ENCODE measurements around the gene TRPM1.
A peak's percentile ranks its signal among the peaks of the same experiment; 100 is the strongest.

TRPM1 gene

DNA sequence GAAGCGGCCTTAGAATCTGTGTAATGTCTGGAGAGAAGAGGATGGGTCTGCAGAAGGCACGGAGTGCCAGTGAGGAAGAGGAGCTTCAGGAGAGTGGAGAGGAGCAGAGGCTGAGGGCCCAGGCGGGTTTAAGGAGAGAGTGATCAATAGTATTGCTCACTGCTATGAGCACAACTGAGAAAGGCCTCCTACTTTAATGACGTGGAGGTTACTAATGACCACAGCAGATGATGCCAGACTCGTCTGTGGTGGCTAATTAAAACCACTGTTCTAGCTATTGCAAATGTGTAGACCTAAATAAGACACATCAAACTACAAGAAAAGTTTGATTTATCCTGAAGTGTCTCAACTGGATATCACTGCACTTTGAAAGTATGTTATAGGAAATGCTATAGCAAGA is 143.3 kb downstream of the TRPM1 start:
- peaks cover 18% of the 10 kb centered on the region for H3K4me1 Mint-ChIP-seq
- H3K36me3 Mint-ChIP-seq: peaks cover 58% of the 10 kb centered on the region
- DNase-seq: no peak
- H3K4me3 Mint-ChIP-seq: no peak overlapping the region
- CTCF ChIA-PET: no interaction called here
- no peak overlapping the region for H3K27ac Mint-ChIP-seq
- no peaks in the 10 kb centered on the region for H3K9me3 Mint-ChIP-seq
- no peaks in the 10 kb centered on the region for H3K27me3 Mint-ChIP-seq

DNA sequence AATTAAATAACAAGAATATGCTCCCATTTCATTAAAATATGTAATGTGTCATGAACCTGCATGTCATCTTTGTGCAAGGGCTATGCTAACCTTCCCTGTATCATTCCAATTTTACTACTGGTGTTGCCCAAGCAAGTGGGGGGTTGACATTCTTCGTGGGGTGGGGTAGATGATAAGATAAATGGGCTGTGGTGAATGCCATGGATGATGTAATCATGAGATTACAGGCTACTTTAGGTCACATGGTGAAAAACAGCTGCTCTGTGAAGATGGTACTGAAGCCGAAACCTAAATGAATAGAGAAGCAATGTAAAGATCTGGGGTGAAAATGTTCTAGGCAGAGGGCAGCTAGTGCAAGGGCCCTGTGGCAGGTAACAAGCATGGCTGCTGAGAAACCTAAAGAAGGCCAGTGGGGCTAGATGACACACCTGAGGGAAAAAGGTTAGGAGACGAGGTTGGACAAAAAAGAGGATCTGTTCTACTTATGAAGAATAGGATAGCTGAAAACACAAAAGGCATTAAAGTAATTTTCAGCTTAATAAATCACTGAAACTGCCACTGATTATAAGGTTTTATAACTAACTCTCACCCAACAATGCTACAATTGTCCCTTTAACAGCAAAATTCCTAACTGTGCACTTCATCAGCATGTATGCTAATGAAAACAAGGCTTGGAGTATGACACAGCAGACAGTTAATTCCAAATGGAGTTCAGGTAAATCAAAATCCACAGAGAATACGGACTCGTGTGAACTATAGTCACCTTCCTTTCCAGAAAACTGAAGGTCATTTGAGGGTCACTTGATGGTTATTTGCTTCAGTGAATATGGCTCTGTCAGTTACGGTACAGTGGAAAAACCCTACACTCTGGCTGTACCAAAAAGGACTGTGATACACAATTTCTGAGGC is 145.1 kb downstream of the TRPM1 start:
- H3K9me3 Mint-ChIP-seq: no peaks in the 10 kb centered on the region
- peaks cover 64% of the 10 kb centered on the region for H3K36me3 Mint-ChIP-seq
- DNase-seq: no peak
- peaks cover 7% of the 10 kb centered on the region for H3K4me1 Mint-ChIP-seq
- CTCF ChIA-PET: no interaction called here
- no peak overlapping the region for H3K27ac Mint-ChIP-seq
- no peaks in the 10 kb centered on the region for H3K27me3 Mint-ChIP-seq
- H3K4me3 Mint-ChIP-seq: no peak overlapping the region

DNA sequence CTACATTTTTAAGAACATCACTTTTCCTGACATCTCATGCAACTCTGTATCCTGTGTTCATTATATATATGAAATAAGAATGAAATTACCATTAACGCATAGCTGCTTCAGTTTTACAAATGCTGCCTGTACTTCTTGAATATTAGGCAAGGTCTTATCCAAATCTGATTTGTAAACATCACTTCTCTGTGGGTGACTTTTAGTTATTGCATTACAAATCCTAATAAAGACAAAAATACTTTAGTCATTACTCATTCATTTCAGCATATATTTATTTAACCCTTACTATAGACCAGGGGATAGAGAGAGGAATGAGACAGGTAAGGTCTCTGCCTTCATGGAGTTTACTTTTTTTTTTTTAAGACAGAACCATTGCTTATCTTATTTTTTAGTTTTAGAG is 146.9 kb downstream of the TRPM1 start:
- Mint-ChIP-seq H3K9me3 (no peaks in the 10 kb centered on the region), H3K36me3 (peaks cover 66% of the 10 kb centered on the region), H3K4me1 (peaks cover 7% of the 10 kb centered on the region), H3K27me3 (no peaks in the 10 kb centered on the region), H3K4me3 (no peak overlapping the region), H3K27ac (no peak overlapping the region)
- CTCF ChIA-PET: no interaction called here
- DNase-seq: no peak

DNA sequence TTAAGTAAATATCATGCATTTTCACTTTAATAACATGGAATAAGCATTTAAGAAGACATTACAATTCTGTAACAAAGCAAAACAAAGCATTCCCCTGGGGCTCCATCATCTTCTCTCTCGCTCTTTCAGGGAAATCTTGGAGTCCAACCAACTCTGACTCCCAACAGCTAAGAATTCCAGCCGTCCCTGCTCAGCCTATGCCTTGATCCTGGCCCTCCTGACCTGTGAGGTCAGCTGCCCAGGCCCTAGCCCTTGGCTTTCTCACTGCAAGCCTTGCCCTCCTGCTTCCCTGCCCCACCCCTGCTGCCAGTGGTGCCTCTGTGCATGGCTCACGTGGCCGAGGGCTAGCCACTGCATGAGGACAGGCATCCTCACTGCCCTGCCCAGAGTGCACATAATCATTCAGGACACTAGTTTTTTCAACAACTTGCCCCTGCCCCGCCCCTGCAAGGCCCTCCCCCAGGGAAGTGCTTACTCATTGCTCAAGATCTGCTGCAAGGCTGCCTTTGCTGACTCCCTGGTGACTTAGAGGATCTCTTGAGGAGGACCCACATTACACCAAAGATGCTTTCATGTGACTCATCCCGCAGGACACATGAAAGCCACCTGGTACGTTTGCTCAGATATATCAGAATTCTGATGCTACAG is 147.7 kb downstream of the TRPM1 start:
- Mint-ChIP-seq H3K4me1 (peaks cover 7% of the 10 kb centered on the region), H3K36me3 (peaks cover 73% of the 10 kb centered on the region), H3K4me3 (no peak overlapping the region), H3K27ac (peak overlapping the region; percentile 77), H3K9me3 (peaks cover 3% of the 10 kb centered on the region), H3K27me3 (no peaks in the 10 kb centered on the region)
- no peak for DNase-seq
- CTCF ChIA-PET: no interaction called here

DNA sequence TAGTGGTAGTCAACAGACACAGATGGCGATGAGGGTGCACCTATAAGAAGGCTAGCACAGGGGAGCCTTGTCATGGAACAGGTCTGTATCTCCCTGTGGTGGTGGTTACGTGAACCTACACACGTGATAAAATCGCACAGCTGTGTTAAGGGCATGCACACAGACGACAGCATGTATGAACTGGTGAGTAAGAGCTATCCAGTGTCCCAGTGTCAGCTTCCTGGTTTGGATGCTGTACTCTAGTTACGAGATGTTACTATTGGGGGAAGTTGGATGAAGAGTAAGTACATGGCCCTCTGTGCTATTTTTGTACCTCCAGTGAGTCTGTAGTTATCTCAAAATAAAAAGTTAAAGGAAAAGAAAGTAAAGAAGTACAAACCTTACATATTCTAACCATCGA is 148.3 kb downstream of the TRPM1 start:
- Mint-ChIP-seq H3K36me3 (peaks cover 76% of the 10 kb centered on the region), H3K4me1 (peaks cover 7% of the 10 kb centered on the region), H3K27me3 (no peaks in the 10 kb centered on the region), H3K4me3 (no peak overlapping the region), H3K27ac (no peak overlapping the region), H3K9me3 (peaks cover 3% of the 10 kb centered on the region)
- DNase-seq: no peak
- CTCF ChIA-PET: no interaction called here
